ENCODE measurements around the gene SLIT3. TPM values are rescaled to one million over a fixed set of nuclear protein-coding genes. Genes with fewer than 3 reads are reported as not detected.

Gene SLIT3
- total RNA-seq, 1 experiment from 2014 or later, result not detected

DNA sequence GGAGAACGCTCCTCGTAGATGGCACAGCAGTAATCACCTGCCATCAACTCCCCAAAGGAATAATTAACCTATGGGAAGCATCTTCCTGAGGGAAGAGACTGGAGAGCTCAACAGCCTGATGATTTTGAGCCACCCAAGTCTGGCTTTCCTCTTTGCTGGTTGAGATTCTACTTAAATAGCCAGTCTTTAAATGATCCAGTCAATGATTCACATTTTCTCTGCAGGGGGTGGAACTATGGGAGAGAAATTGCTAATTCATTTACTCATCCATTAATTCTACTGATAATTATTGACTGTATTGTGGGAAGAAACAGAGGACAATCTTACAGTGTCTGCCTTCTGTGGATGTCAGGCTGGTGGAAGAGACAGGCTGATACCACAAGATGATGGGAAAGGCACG, 366.8 kb downstream of the SLIT3 start:
- no peak overlapping the region for H3K27ac ChIP-seq (ENCODE audit: low read length)
- no peaks in the 10 kb centered on the region for H3K9me3 ChIP-seq (ENCODE audit: low read length)
- no peak overlapping the region for H3K4me2 ChIP-seq (ENCODE audit: low read depth, low read length, poor library complexity, severe bottlenecking)
- no peak overlapping the region for H3K9ac ChIP-seq (ENCODE audit: low read length)
- H3K36me3 ChIP-seq (ENCODE audit: insufficient read depth, low read length), result no peaks in the 10 kb centered on the region
- H2AFZ ChIP-seq (ENCODE audit: low read length), result no peak overlapping the region
- H3K4me3 ChIP-seq (ENCODE audit: low read length), result no peak overlapping the region
- H4K20me1 ChIP-seq (ENCODE audit: insufficient read depth, low read depth, low read length), result no peaks in the 10 kb centered on the region
- no peaks in the 10 kb centered on the region for H3K9me2 ChIP-seq (replicated peaks; ENCODE audit: insufficient read depth, low read length)
- no peaks in the 10 kb centered on the region for H3K27me3 ChIP-seq (ENCODE audit: low read length)
- no peak for DNase-seq
- no peaks in the 10 kb centered on the region for H3K79me2 ChIP-seq (ENCODE audit: low read length)
- H3K4me1 ChIP-seq (ENCODE audit: low read length), result peaks cover 8% of the 10 kb centered on the region

GRCh38 chr5:168932400-168933189, 368.3 kb downstream of the SLIT3 start:
- no peaks in the 10 kb centered on the region for H3K36me3 ChIP-seq (ENCODE audit: insufficient read depth, low read length)
- no peak overlapping the region for H2AFZ ChIP-seq (ENCODE audit: low read length)
- no peak overlapping the region for H3K9ac ChIP-seq (ENCODE audit: low read length)
- H3K4me1 ChIP-seq (ENCODE audit: low read length), result peaks cover 8% of the 10 kb centered on the region
- H3K4me2 ChIP-seq (ENCODE audit: low read depth, low read length, poor library complexity, severe bottlenecking), result no peak overlapping the region
- H3K4me3 ChIP-seq (ENCODE audit: low read length), result no peak overlapping the region
- no peak overlapping the region for H3K27ac ChIP-seq (ENCODE audit: low read length)
- H3K9me2 ChIP-seq (replicated peaks; ENCODE audit: insufficient read depth, low read length), result no peaks in the 10 kb centered on the region
- DNase-seq, result no peak
- no peaks in the 10 kb centered on the region for H3K9me3 ChIP-seq (ENCODE audit: low read length)
- no peaks in the 10 kb centered on the region for H3K79me2 ChIP-seq (ENCODE audit: low read length)
- no peaks in the 10 kb centered on the region for H4K20me1 ChIP-seq (ENCODE audit: insufficient read depth, low read depth, low read length)
- no peaks in the 10 kb centered on the region for H3K27me3 ChIP-seq (ENCODE audit: low read length)

DNA sequence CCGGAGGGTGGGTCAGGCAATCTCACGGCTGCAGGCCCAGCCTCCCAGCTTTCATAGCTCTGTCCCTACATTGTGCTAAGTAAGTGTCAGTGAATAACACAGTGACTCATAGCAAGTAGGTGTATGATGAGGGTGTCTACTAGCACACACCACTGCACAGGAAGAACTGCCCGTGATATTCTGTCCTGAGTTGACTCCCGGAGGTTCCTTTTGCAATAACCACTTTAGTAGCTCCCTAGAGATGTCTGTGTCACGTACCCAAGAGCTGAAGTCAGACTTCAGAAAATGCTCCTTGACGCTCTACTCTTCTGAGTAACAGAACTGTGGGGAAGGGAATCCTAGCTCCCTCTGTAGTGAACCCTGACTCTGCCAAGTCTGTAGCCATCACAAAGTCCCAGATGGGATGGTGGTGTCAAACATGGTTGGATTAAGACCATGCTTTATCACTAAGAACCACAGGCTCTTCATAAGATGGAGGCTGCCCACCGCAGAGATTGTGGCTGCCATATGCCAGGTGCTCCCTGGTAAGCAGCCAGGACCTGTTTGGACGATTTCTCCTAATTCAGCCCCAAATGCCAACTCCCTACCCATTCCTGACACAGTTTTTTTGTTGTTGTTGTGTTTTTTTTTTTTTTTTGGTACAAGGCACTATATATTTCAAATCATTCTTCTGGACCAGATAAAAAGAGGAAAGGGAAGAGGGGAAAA, 369.1 kb downstream of the SLIT3 start:
- H2AFZ ChIP-seq (ENCODE audit: low read length), result no peak overlapping the region
- H3K4me2 ChIP-seq (ENCODE audit: low read depth, low read length, poor library complexity, severe bottlenecking), result no peak overlapping the region
- H3K36me3 ChIP-seq (ENCODE audit: insufficient read depth, low read length), result no peaks in the 10 kb centered on the region
- no peaks in the 10 kb centered on the region for H4K20me1 ChIP-seq (ENCODE audit: insufficient read depth, low read depth, low read length)
- DNase-seq, result peak; percentile 51
- no peak overlapping the region for H3K27ac ChIP-seq (ENCODE audit: low read length)
- no peaks in the 10 kb centered on the region for H3K27me3 ChIP-seq (ENCODE audit: low read length)
- peaks cover 8% of the 10 kb centered on the region for H3K4me1 ChIP-seq (ENCODE audit: low read length)
- H3K9me3 ChIP-seq (ENCODE audit: low read length), result no peaks in the 10 kb centered on the region
- H3K79me2 ChIP-seq (ENCODE audit: low read length), result no peaks in the 10 kb centered on the region
- H3K9ac ChIP-seq (ENCODE audit: low read length), result no peak overlapping the region
- H3K9me2 ChIP-seq (replicated peaks; ENCODE audit: insufficient read depth, low read length), result no peaks in the 10 kb centered on the region
- H3K4me3 ChIP-seq (ENCODE audit: low read length), result no peak overlapping the region

- Histone ChIP-seq H3K4me2 (ENCODE audit: low read depth, low read length, poor library complexity, severe bottlenecking) (no peak overlapping the region), H3K27ac (ENCODE audit: low read length) (no peak overlapping the region), H3K36me3 (ENCODE audit: insufficient read depth, low read length) (no peaks in the 10 kb centered on the region), H3K79me2 (ENCODE audit: low read length) (no peaks in the 10 kb centered on the region), H2AFZ (ENCODE audit: low read length) (no peak overlapping the region), H3K4me1 (ENCODE audit: low read length) (peaks cover 8% of the 10 kb centered on the region), H4K20me1 (ENCODE audit: insufficient read depth, low read depth, low read length) (no peaks in the 10 kb centered on the region), H3K4me3 (ENCODE audit: low read length) (no peak overlapping the region), H3K9ac (ENCODE audit: low read length) (no peak overlapping the region), H3K27me3 (ENCODE audit: low read length) (no peaks in the 10 kb centered on the region), H3K9me2 (replicated peaks; ENCODE audit: insufficient read depth, low read length) (no peaks in the 10 kb centered on the region), H3K9me3 (ENCODE audit: low read length) (no peaks in the 10 kb centered on the region)
- DNase-seq, result no peak
Observed at GRCh38 chr5:168929656-168930055, 371.3 kb downstream of the SLIT3 start.

DNA sequence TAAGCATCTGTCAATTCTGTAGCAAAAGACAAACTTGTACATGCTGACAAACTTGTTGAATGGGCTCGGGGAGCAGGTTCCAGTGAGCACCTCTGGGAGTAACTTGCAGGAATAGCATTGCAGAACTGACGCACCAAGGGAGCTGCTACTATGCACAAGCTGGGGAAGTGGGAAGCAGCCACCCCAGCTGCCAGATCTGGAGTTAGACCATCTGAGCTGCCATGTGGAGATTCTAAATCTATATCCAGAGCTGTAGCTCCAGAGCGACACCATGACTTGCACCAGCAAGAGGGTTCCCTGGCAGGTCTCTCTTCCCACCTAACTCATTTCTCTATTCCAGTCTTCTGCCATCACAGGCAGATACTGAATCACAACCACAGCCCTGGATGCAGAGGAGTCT, 375.8 kb downstream of the SLIT3 start:
- H3K27ac ChIP-seq (ENCODE audit: low read length), result no peak overlapping the region
- peaks cover 7% of the 10 kb centered on the region for H3K4me1 ChIP-seq (ENCODE audit: low read length)
- no peaks in the 10 kb centered on the region for H3K36me3 ChIP-seq (ENCODE audit: insufficient read depth, low read length)
- no peak overlapping the region for H2AFZ ChIP-seq (ENCODE audit: low read length)
- H3K9ac ChIP-seq (ENCODE audit: low read length), result no peak overlapping the region
- no peaks in the 10 kb centered on the region for H3K27me3 ChIP-seq (ENCODE audit: low read length)
- no peak for DNase-seq
- H3K4me2 ChIP-seq (ENCODE audit: low read depth, low read length, poor library complexity, severe bottlenecking), result no peak overlapping the region
- H3K79me2 ChIP-seq (ENCODE audit: low read length), result no peaks in the 10 kb centered on the region
- H3K9me2 ChIP-seq (replicated peaks; ENCODE audit: insufficient read depth, low read length), result no peaks in the 10 kb centered on the region
- H4K20me1 ChIP-seq (ENCODE audit: insufficient read depth, low read depth, low read length), result no peaks in the 10 kb centered on the region
- no peak overlapping the region for H3K4me3 ChIP-seq (ENCODE audit: low read length)
- no peaks in the 10 kb centered on the region for H3K9me3 ChIP-seq (ENCODE audit: low read length)

GRCh38 chr5:168921147-168921866, 379.6 kb downstream of the SLIT3 start:
- H3K9me3 ChIP-seq (ENCODE audit: low read length), result no peaks in the 10 kb centered on the region
- no peaks in the 10 kb centered on the region for H4K20me1 ChIP-seq (ENCODE audit: insufficient read depth, low read depth, low read length)
- no peaks in the 10 kb centered on the region for H3K79me2 ChIP-seq (ENCODE audit: low read length)

DNA sequence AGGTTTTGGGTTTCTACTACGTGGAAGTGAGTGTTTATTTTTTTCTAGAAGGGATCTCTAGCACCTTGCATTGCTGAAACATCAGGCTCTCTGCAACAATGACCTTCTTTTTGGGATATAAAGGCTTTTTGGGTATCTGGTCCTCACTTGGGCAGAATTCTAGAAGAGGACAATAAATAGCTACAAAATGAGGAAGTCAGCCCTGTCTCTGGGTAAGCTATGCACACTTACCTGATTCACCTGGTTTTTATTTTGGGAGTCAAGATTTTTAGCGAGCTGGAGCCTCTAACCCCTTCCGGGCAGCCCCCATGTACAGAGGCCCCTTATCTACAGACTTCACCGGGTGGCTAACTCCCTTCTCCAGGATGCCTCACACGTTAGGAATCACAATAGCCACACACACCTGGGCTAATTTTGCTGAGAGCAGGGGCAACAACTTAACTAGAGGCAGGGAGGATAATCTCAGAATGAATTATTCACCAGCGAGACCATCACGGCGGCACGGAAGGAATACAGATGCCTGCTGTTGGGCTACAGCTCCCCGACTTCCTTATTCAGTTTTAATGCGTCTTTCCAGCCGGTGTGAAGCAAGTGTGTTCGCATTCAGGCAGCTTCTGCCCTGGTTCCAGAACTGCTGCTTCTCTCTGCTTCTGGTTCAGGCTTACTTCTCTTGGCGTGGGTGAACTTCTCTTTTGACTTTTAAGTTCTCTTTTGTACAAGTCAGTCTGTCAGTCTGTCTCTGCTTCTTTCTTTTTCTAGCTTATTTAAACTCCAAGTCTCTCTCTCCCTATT, 380.7 kb downstream of the SLIT3 start:
- H4K20me1 ChIP-seq (ENCODE audit: insufficient read depth, low read depth, low read length), result no peaks in the 10 kb centered on the region
- H3K4me1 ChIP-seq (ENCODE audit: low read length), result peaks cover 32% of the 10 kb centered on the region
- 0 out of 2 replicates have a peak overlapping the region, but pooled peaks have one; percentile 33 for H3K9ac ChIP-seq (ENCODE audit: low read length)
- H3K4me2 ChIP-seq (ENCODE audit: low read depth, low read length, poor library complexity, severe bottlenecking), result peak overlapping the region; percentile 51
- peak overlapping the region; percentile 34; the same call in 1 of the 2 replicates for H3K4me3 ChIP-seq (ENCODE audit: low read length)
- H3K79me2 ChIP-seq (ENCODE audit: low read length), result no peaks in the 10 kb centered on the region
- DNase-seq, result no peak
- H3K9me3 ChIP-seq (ENCODE audit: low read length), result no peaks in the 10 kb centered on the region
- H3K9me2 ChIP-seq (replicated peaks; ENCODE audit: insufficient read depth, low read length), result no peaks in the 10 kb centered on the region
- no peak overlapping the region for H2AFZ ChIP-seq (ENCODE audit: low read length)
- no peak overlapping the region for H3K27ac ChIP-seq (ENCODE audit: low read length)
- H3K36me3 ChIP-seq (ENCODE audit: insufficient read depth, low read length), result no peaks in the 10 kb centered on the region
- H3K27me3 ChIP-seq (ENCODE audit: low read length), result no peaks in the 10 kb centered on the region

More at GRCh38 chr5:168921147-168921866, 379.6 kb downstream of the SLIT3 start:
- no peak for DNase-seq
- H3K36me3 ChIP-seq (ENCODE audit: insufficient read depth, low read length), result no peaks in the 10 kb centered on the region
- H3K9me2 ChIP-seq (replicated peaks; ENCODE audit: insufficient read depth, low read length), result no peaks in the 10 kb centered on the region
- H2AFZ ChIP-seq (ENCODE audit: low read length), result no peak overlapping the region
- no peak overlapping the region for H3K27ac ChIP-seq (ENCODE audit: low read length)
- H3K4me1 ChIP-seq (ENCODE audit: low read length), result peaks cover 32% of the 10 kb centered on the region
- no peak overlapping the region for H3K9ac ChIP-seq (ENCODE audit: low read length)
- no peaks in the 10 kb centered on the region for H3K27me3 ChIP-seq (ENCODE audit: low read length)
- H3K4me3 ChIP-seq (ENCODE audit: low read length), result no peak overlapping the region
- H3K4me2 ChIP-seq (ENCODE audit: low read depth, low read length, poor library complexity, severe bottlenecking), result no peak overlapping the region

Measured in Karpas-422 (cell line).